ENCODE measurements around the gene MAP2K5.

MAP2K5 gene

DNA sequence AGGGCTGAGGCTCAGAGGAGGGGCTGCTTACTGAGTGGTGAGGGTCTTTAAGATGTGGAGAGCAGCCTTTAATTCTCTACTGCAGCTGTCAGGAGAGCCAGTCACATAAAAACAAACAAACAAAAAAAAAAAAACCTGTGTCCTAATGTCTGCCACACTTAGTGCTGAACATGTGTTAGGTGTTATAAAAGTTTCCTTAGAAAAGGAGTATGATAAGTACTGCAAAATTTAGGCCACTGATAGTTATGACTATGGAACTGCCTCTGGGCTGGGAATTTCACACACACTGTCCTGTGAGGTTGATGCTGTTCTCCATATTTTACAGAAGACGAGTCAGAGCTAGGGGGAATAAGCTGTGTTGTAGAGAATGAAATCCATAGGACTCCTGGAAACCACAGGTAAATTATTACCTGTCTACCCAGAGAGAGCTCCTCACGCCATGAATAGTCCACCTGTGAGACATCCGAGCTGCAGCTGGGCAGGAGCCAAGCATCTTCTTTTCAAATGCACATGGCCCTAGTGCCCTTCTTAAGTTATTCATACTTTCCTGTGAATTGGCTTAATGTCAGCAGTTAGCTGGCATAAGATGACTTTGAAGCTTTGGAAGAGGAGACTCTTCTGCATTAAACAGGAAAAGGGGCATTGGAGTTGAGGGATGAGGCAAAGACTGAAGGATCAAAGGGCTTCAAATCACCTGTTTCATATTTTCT, 248.3 kb downstream of the MAP2K5 start:
- peaks cover 29% of the 10 kb centered on the region for H3K4me1 ChIP-seq (ENCODE audit: insufficient read depth, low read length, poor library complexity, severe bottlenecking)
- TF ChIP-seq, protein P1, sequence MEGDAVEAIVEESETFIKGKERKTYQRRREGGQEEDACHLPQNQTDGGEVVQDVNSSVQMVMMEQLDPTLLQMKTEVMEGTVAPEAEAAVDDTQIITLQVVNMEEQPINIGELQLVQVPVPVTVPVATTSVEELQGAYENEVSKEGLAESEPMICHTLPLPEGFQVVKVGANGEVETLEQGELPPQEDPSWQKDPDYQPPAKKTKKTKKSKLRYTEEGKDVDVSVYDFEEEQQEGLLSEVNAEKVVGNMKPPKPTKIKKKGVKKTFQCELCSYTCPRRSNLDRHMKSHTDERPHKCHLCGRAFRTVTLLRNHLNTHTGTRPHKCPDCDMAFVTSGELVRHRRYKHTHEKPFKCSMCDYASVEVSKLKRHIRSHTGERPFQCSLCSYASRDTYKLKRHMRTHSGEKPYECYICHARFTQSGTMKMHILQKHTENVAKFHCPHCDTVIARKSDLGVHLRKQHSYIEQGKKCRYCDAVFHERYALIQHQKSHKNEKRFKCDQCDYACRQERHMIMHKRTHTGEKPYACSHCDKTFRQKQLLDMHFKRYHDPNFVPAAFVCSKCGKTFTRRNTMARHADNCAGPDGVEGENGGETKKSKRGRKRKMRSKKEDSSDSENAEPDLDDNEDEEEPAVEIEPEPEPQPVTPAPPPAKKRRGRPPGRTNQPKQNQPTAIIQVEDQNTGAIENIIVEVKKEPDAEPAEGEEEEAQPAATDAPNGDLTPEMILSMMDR (conservative IDR thresholded peaks at IDR 0.05; ENCODE audit: low read length) = no peak
- TF ChIP-seq EZH2phosphoT487 (IDR thresholded peaks at IDR 0.05; ENCODE audit: borderline replicate concordance) = no peak
- H4K20me1 ChIP-seq (ENCODE audit: insufficient read depth, low read length, poor library complexity, severe bottlenecking) = no peaks in the 10 kb centered on the region
- H3K9me3 ChIP-seq (ENCODE audit: insufficient read depth, low read depth, low read length) = peaks cover 10% of the 10 kb centered on the region
- H2AFZ ChIP-seq (ENCODE audit: low read length) = no peak overlapping the region
- H3K9me2 ChIP-seq (replicated peaks; ENCODE audit: low read depth, low read length) = no peaks in the 10 kb centered on the region
- H3K27me3 ChIP-seq (ENCODE audit: insufficient read depth, low read length, poor library complexity, severe bottlenecking) = no peaks in the 10 kb centered on the region
- H3K36me3 ChIP-seq (ENCODE audit: insufficient read depth, low read length) = 0 out of 2 replicates have a peak, but pooled peaks cover 5% of the 10 kb centered on the region
- H3F3A ChIP-seq (ENCODE audit: low read depth) = peaks cover 4% of the 10 kb centered on the region; the same call in 1 of the 2 replicates
- H3K4me3 ChIP-seq (ENCODE audit: low read length, poor library complexity, severe bottlenecking) = no peak overlapping the region
- no peak overlapping the region for H3K9ac ChIP-seq (ENCODE audit: low read depth, low read length, poor library complexity, severe bottlenecking)
- H3K79me2 ChIP-seq (ENCODE audit: insufficient read depth, low read length) = no peaks in the 10 kb centered on the region
- no peak overlapping the region for H3K4me2 ChIP-seq (ENCODE audit: low read depth, low read length, poor library complexity, severe bottlenecking)

DNA sequence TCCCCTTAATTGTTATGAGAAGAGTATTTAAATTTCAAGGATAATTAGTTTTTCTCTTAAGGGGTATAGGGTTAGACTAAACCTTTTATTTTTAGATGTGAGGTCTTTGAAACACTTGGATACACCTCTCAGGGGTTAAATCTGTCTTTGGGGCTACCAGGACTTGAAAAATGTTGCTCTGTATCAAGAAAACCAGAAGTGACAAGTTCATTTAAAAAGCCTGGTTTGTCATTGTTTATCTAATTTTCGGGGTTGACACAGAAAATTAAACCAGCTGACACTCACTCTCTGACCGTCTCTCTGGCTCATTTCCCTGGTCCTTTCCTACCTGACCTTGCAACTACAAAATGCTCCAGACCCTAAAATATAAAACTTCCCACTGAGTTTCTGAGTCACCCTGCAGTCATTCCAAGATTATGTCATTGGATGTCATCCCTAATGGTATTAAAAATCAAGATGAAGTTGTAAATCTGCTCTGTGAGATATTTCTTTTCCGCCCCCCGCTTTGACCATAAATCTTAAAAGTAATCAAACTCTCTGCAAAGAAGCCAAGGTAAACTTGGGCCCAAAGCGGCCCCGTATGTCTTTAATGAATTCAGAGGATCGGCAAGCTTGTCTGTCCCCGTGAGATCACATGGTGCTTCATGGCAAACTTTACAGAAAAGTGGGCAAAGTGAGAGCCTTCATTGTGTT, 249.9 kb downstream of the MAP2K5 start:
- Histone ChIP-seq H3K4me2 (ENCODE audit: low read depth, low read length, poor library complexity, severe bottlenecking) (no peak overlapping the region), H3F3A (ENCODE audit: low read depth) (peaks cover 7% of the 10 kb centered on the region), H3K4me3 (ENCODE audit: low read length, poor library complexity, severe bottlenecking) (no peak overlapping the region), H3K9ac (ENCODE audit: low read depth, low read length, poor library complexity, severe bottlenecking) (no peak overlapping the region), H3K36me3 (ENCODE audit: insufficient read depth, low read length) (0 out of 2 replicates have a peak, but pooled peaks cover 5% of the 10 kb centered on the region), H3K79me2 (ENCODE audit: insufficient read depth, low read length) (no peaks in the 10 kb centered on the region), H3K9me3 (ENCODE audit: insufficient read depth, low read depth, low read length) (peaks cover 10% of the 10 kb centered on the region), H3K9me2 (replicated peaks; ENCODE audit: low read depth, low read length) (no peaks in the 10 kb centered on the region), H3K4me1 (ENCODE audit: insufficient read depth, low read length, poor library complexity, severe bottlenecking) (peaks cover 30% of the 10 kb centered on the region), H2AFZ (ENCODE audit: low read length) (no peak overlapping the region), H4K20me1 (ENCODE audit: insufficient read depth, low read length, poor library complexity, severe bottlenecking) (no peaks in the 10 kb centered on the region), H3K27me3 (ENCODE audit: insufficient read depth, low read length, poor library complexity, severe bottlenecking) (no peaks in the 10 kb centered on the region)
- TF ChIP-seq EZH2phosphoT487 (IDR thresholded peaks at IDR 0.05; ENCODE audit: borderline replicate concordance) = no peak
- TF ChIP-seq, protein P1 (conservative IDR thresholded peaks at IDR 0.05; ENCODE audit: low read length) = no peak

DNA sequence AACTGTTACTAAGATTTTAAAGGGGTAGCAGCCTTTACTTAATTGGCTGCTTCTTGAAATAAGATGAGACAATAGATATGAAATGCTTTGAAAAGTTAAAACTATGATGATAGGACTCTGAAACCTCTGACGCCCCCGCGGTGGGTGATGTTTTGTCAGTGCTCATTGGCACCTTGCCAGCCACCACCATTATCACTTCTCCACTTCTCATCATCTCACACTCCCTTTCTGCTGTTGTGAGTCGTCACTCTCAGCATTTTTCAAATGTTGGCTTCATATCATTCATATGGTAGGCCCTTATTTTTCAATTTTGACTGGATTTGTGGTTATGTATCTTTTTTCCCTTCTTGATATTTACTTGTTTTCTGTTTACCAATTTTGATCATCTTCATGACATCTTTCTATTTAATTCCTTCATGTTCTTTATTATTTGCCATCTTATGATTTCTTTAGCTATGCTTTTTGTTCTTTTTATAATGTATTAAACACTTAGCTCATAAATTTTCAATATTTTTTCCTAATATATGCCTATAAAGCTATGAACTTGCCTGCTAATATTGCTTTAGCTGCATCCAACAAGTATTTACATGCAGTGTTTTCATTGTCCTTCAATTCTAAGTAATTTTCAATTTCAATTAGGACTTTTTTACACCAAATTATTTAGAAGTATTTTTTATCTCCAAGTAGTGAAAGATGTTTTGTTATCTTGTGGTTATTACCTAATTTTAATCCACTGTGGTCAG, 252.5 kb downstream of the MAP2K5 start:
- Histone ChIP-seq H3K4me3 (ENCODE audit: low read length, poor library complexity, severe bottlenecking) (no peak overlapping the region), H3K9ac (ENCODE audit: low read depth, low read length, poor library complexity, severe bottlenecking) (no peak overlapping the region), H3K79me2 (ENCODE audit: insufficient read depth, low read length) (no peaks in the 10 kb centered on the region), H2AFZ (ENCODE audit: low read length) (no peak overlapping the region), H3K4me2 (ENCODE audit: low read depth, low read length, poor library complexity, severe bottlenecking) (no peak overlapping the region), H3K4me1 (ENCODE audit: insufficient read depth, low read length, poor library complexity, severe bottlenecking) (peaks cover 22% of the 10 kb centered on the region), H3K36me3 (ENCODE audit: insufficient read depth, low read length) (0 out of 2 replicates have a peak, but pooled peaks cover 5% of the 10 kb centered on the region), H3K27me3 (ENCODE audit: insufficient read depth, low read length, poor library complexity, severe bottlenecking) (no peaks in the 10 kb centered on the region), H3K9me3 (ENCODE audit: insufficient read depth, low read depth, low read length) (peaks cover 10% of the 10 kb centered on the region), H4K20me1 (ENCODE audit: insufficient read depth, low read length, poor library complexity, severe bottlenecking) (no peaks in the 10 kb centered on the region), H3K9me2 (replicated peaks; ENCODE audit: low read depth, low read length) (no peaks in the 10 kb centered on the region), H3F3A (ENCODE audit: low read depth) (peaks cover 7% of the 10 kb centered on the region)
- TF ChIP-seq, protein P1 (conservative IDR thresholded peaks at IDR 0.05; ENCODE audit: low read length) = no peak
- no peak for TF ChIP-seq EZH2phosphoT487 (IDR thresholded peaks at IDR 0.05; ENCODE audit: borderline replicate concordance)
